ENCODE data around the gene PTPRE. TPM values are rescaled to one million over a fixed set of nuclear protein-coding genes. Genes with fewer than 3 reads are reported as not detected.

The PTPRE gene
- total RNA-seq, 6 experiments from 2014 or later: 2.3 to 9.2 (median 2.7) TPM

DNA sequence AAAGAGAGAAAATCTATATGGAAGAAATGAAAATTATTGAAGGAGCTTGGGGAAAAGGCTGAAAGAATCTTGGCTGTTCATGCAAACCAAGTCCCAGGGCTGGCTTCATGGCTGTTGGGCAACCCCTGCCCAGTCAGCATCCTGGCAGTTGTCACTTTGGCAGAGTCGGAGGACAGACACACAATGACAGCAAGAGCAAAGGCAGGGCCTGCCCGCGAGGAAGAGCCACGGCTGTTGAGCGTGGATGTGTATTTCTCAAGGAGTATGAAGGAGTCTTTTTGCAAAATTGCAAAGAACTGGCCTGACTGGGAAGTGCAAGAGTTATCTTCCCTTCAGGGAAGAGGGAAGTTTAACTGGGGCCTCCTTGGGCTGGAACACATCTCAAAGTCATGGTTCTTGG is 11.7 kb downstream of the PTPRE start:
- no peak overlapping the region for H3K4me3 ChIP-seq
- TF ChIP-seq, protein P1, sequence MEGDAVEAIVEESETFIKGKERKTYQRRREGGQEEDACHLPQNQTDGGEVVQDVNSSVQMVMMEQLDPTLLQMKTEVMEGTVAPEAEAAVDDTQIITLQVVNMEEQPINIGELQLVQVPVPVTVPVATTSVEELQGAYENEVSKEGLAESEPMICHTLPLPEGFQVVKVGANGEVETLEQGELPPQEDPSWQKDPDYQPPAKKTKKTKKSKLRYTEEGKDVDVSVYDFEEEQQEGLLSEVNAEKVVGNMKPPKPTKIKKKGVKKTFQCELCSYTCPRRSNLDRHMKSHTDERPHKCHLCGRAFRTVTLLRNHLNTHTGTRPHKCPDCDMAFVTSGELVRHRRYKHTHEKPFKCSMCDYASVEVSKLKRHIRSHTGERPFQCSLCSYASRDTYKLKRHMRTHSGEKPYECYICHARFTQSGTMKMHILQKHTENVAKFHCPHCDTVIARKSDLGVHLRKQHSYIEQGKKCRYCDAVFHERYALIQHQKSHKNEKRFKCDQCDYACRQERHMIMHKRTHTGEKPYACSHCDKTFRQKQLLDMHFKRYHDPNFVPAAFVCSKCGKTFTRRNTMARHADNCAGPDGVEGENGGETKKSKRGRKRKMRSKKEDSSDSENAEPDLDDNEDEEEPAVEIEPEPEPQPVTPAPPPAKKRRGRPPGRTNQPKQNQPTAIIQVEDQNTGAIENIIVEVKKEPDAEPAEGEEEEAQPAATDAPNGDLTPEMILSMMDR (IDR thresholded peaks at IDR 0.05): no peak
- no peak for TF ChIP-seq POLR2A (IDR thresholded peaks at IDR 0.05)
- 56% methylated on average over 5 of the region's 5 CpGs for WGBS (ENCODE audit: insufficient coverage, low coverage, low lambda C conversion rate, missing lambda C conversion rate)
- no peaks in the 10 kb centered on the region for H3K36me3 ChIP-seq
- no peaks in the 10 kb centered on the region for H3K27me3 ChIP-seq
- no peak overlapping the region for H3K27ac ChIP-seq
- ATAC-seq (peak; percentile 14 to 50 (median 26)), DNase-seq (no peak)
- no peaks in the 10 kb centered on the region for H3K4me1 ChIP-seq
- intact Hi-C loops (cut with DNase I): no loop called here
- no peaks in the 10 kb centered on the region for H3K9me3 ChIP-seq

- no peaks in the 10 kb centered on the region for H3K36me3 ChIP-seq
- H3K27me3 ChIP-seq: no peaks in the 10 kb centered on the region
- TF ChIP-seq POLR2A (IDR thresholded peaks at IDR 0.05): no peak
- TF ChIP-seq, protein P1 (IDR thresholded peaks at IDR 0.05): no peak
- H3K27ac ChIP-seq: no peak overlapping the region
- intact Hi-C loops (cut with DNase I): no loop called here
- H3K9me3 ChIP-seq: no peaks in the 10 kb centered on the region
- H3K4me1 ChIP-seq: no peaks in the 10 kb centered on the region
- no peak overlapping the region for H3K4me3 ChIP-seq
- DNase-seq (no peak), ATAC-seq (peak in 2 of 4 donors; percentile 16 to 38)
- 38% methylated on average over 9 of the region's 12 CpGs for WGBS (ENCODE audit: insufficient coverage, low coverage, low lambda C conversion rate, missing lambda C conversion rate)
Measured at GRCh38 chr10:127919418-127920271, 12.7 kb downstream of the PTPRE start.

DNA sequence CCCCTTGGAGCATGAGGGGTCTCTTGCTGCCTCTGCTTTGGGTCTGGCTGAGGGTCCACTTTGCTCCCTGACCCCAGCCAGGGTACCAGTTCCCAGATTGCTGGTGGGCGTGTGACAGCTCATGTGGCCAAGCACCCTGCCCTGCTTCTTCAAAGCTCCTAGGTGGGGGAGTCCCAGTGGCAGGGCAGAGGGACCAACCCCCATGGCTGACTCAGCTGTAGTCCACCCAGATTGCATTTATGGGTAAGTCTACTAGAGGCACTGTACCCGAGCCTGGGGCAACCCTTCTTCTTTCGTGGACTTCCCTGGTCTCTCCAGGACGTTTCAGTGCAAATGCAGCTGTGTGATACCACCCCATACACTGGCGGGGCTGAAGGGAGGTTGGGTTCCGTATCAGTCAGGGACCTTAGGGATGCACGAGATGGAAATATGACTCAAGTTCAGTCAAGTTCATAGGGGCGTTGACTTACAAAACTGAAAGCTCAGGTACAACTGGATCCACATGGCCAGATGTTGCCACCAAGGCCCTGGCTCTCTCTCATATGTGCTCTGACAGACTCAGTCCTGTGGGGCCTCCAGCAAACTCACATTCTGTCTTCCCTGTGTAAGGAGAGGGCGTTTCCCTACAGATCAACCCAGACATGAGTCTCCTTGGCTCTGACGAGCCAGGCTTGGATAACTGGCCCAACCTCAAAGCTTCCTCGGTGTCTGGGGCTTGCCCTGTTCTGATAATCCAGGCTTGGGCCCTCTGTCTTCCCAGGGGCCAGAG is 13.6 kb downstream of the PTPRE start:
- no peak overlapping the region for H3K27ac ChIP-seq
- H3K27me3 ChIP-seq: no peaks in the 10 kb centered on the region
- TF ChIP-seq, protein P1 (IDR thresholded peaks at IDR 0.05): no peak
- TF ChIP-seq POLR2A (IDR thresholded peaks at IDR 0.05): no peak
- no peak for ATAC-seq
- 60% methylated on average over 4 of the region's 11 CpGs for WGBS (ENCODE audit: insufficient coverage, low coverage, low lambda C conversion rate, missing lambda C conversion rate)
- H3K4me1 ChIP-seq: no peaks in the 10 kb centered on the region
- no peaks in the 10 kb centered on the region for H3K9me3 ChIP-seq
- intact Hi-C loops (cut with DNase I): no loop called here
- DNase-seq: no peak
- no peaks in the 10 kb centered on the region for H3K36me3 ChIP-seq
- H3K4me3 ChIP-seq: no peak overlapping the region

- intact Hi-C loops (cut with DNase I): no loop called here
- 56% methylated on average over 1 of the region's 11 CpGs for WGBS (ENCODE audit: insufficient coverage, low coverage, low lambda C conversion rate, missing lambda C conversion rate)
- Histone ChIP-seq H3K36me3 (no peaks in the 10 kb centered on the region), H3K27ac (no peak overlapping the region), H3K27me3 (no peaks in the 10 kb centered on the region), H3K4me3 (no peak overlapping the region), H3K9me3 (no peaks in the 10 kb centered on the region), H3K4me1 (no peaks in the 10 kb centered on the region)
- no peak for DNase-seq
- no peak for TF ChIP-seq POLR2A (IDR thresholded peaks at IDR 0.05)
- TF ChIP-seq, protein P1 (IDR thresholded peaks at IDR 0.05): no peak
- no peak for ATAC-seq
Measured at GRCh38 chr10:127921075-127921752, 14.3 kb downstream of the PTPRE start.

Data from right lobe of liver (tissue), 6 donors.